IMR-90 (cell line): ENCODE results near the gene PLA2G2D. TPM values are rescaled to one million over a fixed set of nuclear protein-coding genes. Genes with fewer than 3 reads are reported as not detected.

Source experiments
- ATAC-seq: fragments of 200-7000 bp; cut with Tn5 transposase; 2 replicates; pipeline ENCODE4 v1.9.1; 2020; ENCODE audit warnings: low read depth, mild to moderate bottlenecking, moderate library complexity
- Bru-seq: library from RNA; stranded (reverse); fragments of 400-500 nt; gene quantifications from one replicate; lab custom pipeline; 2021; lab: Mats Ljungman, UMichigan
- BruChase-seq, 2 experiments: library from RNA; stranded (reverse); fragments of 400-500 nt; gene quantifications; one replicate each; lab custom pipeline; 2021; lab: Mats Ljungman, UMichigan
- BruUV-seq: library from RNA; stranded (reverse); fragments of 400-500 nt; replicated peaks from 2 replicates; lab custom pipeline; 2021; lab: Mats Ljungman, UMichigan
- CTCF ChIA-PET: fragments of 300-600 bp; formaldehyde crosslinking; extraction: SDS; loops from one replicate; lab custom pipeline; 2021; ENCODE audit warnings: antibody characterized with exemption; lab: Yijun Ruan, JAX
- POLR2A ChIA-PET: fragments of 300-600 bp; sonication (Branson Sonifier 250); formaldehyde crosslinking; loops from one replicate; lab custom pipeline; 2022; ENCODE audit warnings: antibody characterized with exemption; ENCODE audit not compliant: unreplicated experiment; lab: Charles Lee
- DNase-seq: peaks from one replicate; pipeline ENCODE4 v3.0.0; 2013
- H2AFZ ChIP-seq: replicated peaks from 2 replicates; pipeline ENCODE3; 2013; ENCODE audit warnings: low read length, mild to moderate bottlenecking; ENCODE audit not compliant: poor library complexity
- H2AK5ac ChIP-seq: 2 replicates; pipeline ENCODE4 v1.6.1; 2013; ENCODE audit warnings: low read depth, low read length, inconsistent platforms
- H2AK9ac ChIP-seq: replicated peaks from 2 replicates; pipeline ENCODE3; 2013; ENCODE audit warnings: mild to moderate bottlenecking, low read depth, low read length, moderate library complexity; ENCODE audit not compliant: poor library complexity
- H2BK120ac ChIP-seq: 2 replicates; pipeline ENCODE4 v1.6.1; 2013; ENCODE audit warnings: low read depth, low read length, inconsistent platforms
- H2BK15ac ChIP-seq: 3 replicates; pipeline ENCODE4 v1.6.1; 2013; ENCODE audit warnings: low read depth, low read length, inconsistent platforms
- H2BK20ac ChIP-seq: 2 replicates; pipeline ENCODE4 v1.6.1; 2013; ENCODE audit warnings: low read depth, mild to moderate bottlenecking, inconsistent platforms, low read length, moderate library complexity
- H2BK5ac ChIP-seq: 2 replicates; pipeline ENCODE4 v1.6.1; 2013; ENCODE audit warnings: mild to moderate bottlenecking, low read depth, low read length, inconsistent platforms; ENCODE audit not compliant: poor library complexity, severe bottlenecking
- H3K14ac ChIP-seq: replicated peaks from 2 replicates; pipeline ENCODE4 v1.6.1; 2013; ENCODE audit warnings: low read depth, low read length, inconsistent platforms
- H3K18ac ChIP-seq: 2 replicates; pipeline ENCODE4 v1.6.1; 2013; ENCODE audit warnings: low read depth, low read length, control low read depth
- H3K23ac ChIP-seq: 2 replicates; pipeline ENCODE4 v1.6.1; 2013; ENCODE audit warnings: low read depth, low read length, inconsistent platforms
- H3K27ac ChIP-seq: 2 replicates; pipeline ENCODE4 v1.5.1; 2013; ENCODE audit warnings: mild to moderate bottlenecking, control low read depth, low read length; ENCODE audit not compliant: insufficient read depth
- H3K27me3 ChIP-seq: 2 replicates; pipeline ENCODE4 v1.6.1; 2013; ENCODE audit warnings: low read length; ENCODE audit not compliant: control insufficient read depth, insufficient read depth
- H3K36me3 ChIP-seq: 2 replicates; pipeline ENCODE4 v1.6.1; 2013; ENCODE audit warnings: low read length, mixed read lengths; ENCODE audit not compliant: control insufficient read depth, insufficient read depth
- H3K4ac ChIP-seq: 2 replicates; pipeline ENCODE4 v1.6.1; 2013; ENCODE audit warnings: low read depth, low read length, inconsistent platforms
- H3K4me1 ChIP-seq: 2 replicates; pipeline ENCODE4 v1.6.1; 2013; ENCODE audit warnings: low read length, mixed read lengths; ENCODE audit not compliant: control insufficient read depth, insufficient read depth
- H3K4me2 ChIP-seq: 2 replicates; pipeline ENCODE4 v1.6.1; 2013; ENCODE audit warnings: low read depth, mild to moderate bottlenecking, control low read depth, low read length, moderate library complexity
- H3K4me3 ChIP-seq: 2 replicates; pipeline ENCODE4 v1.5.1; 2013; ENCODE audit warnings: low read depth, mild to moderate bottlenecking, control low read depth, low read length, moderate library complexity; ENCODE audit not compliant: insufficient read depth
- H3K56ac ChIP-seq: 2 replicates; pipeline ENCODE4 v1.6.1; 2013; ENCODE audit warnings: low read length, inconsistent platforms; ENCODE audit not compliant: insufficient read depth; ENCODE audit errors: extremely low read depth
- H3K79me1 ChIP-seq, 2 experiments: 2 replicates each; pipeline ENCODE4 v1.6.1; 2013; ENCODE audit warnings: low read length in 2 of 2, inconsistent platforms in 1 of 2, low read depth in 1 of 2
- H3K9ac ChIP-seq: 2 replicates; pipeline ENCODE4 v1.6.1; 2013; ENCODE audit warnings: low read depth, low read length, control low read depth
- H3K9me1 ChIP-seq: 2 replicates; pipeline ENCODE4 v1.6.1; 2013; ENCODE audit warnings: low read length, inconsistent platforms; ENCODE audit not compliant: insufficient read depth
- H3K9me3 ChIP-seq: 2 replicates; pipeline ENCODE4 v1.6.1; 2013; ENCODE audit warnings: low read length; ENCODE audit not compliant: control insufficient read depth, insufficient read depth
- H4K20me1 ChIP-seq: 2 replicates; pipeline ENCODE4 v1.6.1; 2013; ENCODE audit warnings: low read length, inconsistent platforms; ENCODE audit not compliant: insufficient read depth
- H4K5ac ChIP-seq: 2 replicates; pipeline ENCODE4 v1.6.1; 2013; ENCODE audit warnings: mild to moderate bottlenecking, low read depth, low read length, control low read depth
- H4K8ac ChIP-seq, 2 experiments: 2 replicates each; pipeline ENCODE4 v1.6.1; 2013; ENCODE audit warnings: low read depth in 2 of 2, low read length in 2 of 2, control low read depth in 1 of 2, inconsistent platforms in 1 of 2
- H4K91ac ChIP-seq: 2 replicates; pipeline ENCODE4 v1.6.1; 2013; ENCODE audit warnings: low read depth, low read length, inconsistent platforms; ENCODE audit not compliant: insufficient read depth
- CTCF ChIP-seq: conservative IDR thresholded peaks from 2 replicates; pipeline ENCODE4 v1.5.1; 2012; ENCODE audit warnings: mild to moderate bottlenecking, low read depth, low read length, improper control_type of control experiment
- FOS ChIP-seq: fragments of 150-350 bp; IDR thresholded peaks from 2 replicates; pipeline ENCODE4 v1.6.1; 2016; ENCODE audit warnings: low read depth, low read length
- MAZ ChIP-seq: IDR thresholded peaks from 2 replicates; pipeline ENCODE4 v1.6.1; 2012; ENCODE audit warnings: low read depth, mild to moderate bottlenecking, low read length, improper control_type of control experiment, moderate library complexity, borderline replicate concordance
- RAD21 ChIP-seq: IDR thresholded peaks from 2 replicates; pipeline ENCODE4 v1.6.1; 2012; ENCODE audit warnings: low read length, improper control_type of control experiment
- RFX5 ChIP-seq: IDR thresholded peaks from 2 replicates; pipeline ENCODE4 v1.8.0; 2012; ENCODE audit warnings: low read depth, mild to moderate bottlenecking, low read length, moderate library complexity
- USF2 ChIP-seq: fragments of 150-350 bp; IDR thresholded peaks from 2 replicates; pipeline ENCODE4 v1.6.1; 2017; ENCODE audit warnings: mild to moderate bottlenecking, antibody characterized with exemption, low read length, low read depth
- WGBS, 2 experiments: methylation state at CpG; one replicate each; pipeline versions ENCODE4 v1.1.5 to v1.1.7; 2013; ENCODE audit warnings: missing lambda C conversion rate in 2 of 2; ENCODE audit not compliant: insufficient read length in 1 of 2; ENCODE audit errors: extremely low coverage in 2 of 2; 5-methylcytosine and 5-hydroxymethylcytosine counted together
- dilution Hi-C: fragments of 300-500 bp; cut with HindIII; formaldehyde crosslinking; loops from one replicate; pipeline ENCODE4 v1.14.3; 2018; ENCODE audit warnings: low sequenced_read_pairs; ENCODE audit not compliant: unreplicated experiment
- in situ Hi-C: fragments of 300-500 bp; cut with MboI; formaldehyde crosslinking; loops from 3 replicates; pipeline ENCODE4 v1.14.3; 2019; ENCODE audit warnings: low sequenced_read_pairs, inconsistent platforms, mixed read lengths
- intact Hi-C: fragments of 100-400 bp; cut with micrococcal nuclease; formaldehyde crosslinking; loops from 2 replicates; pipeline ENCODE4 v1.10.0; 2022
- long read RNA-seq: library from polyadenylated mRNA; unstranded; transcript quantifications from one replicate; pipeline ENCODE4 v2.0.0, GENCODE V29; 2021; ENCODE audit not compliant: unreplicated experiment
- polyA plus RNA-seq, 3 experiments: library from polyadenylated mRNA; depleted of rRNA; stranded (reverse); fragments of >200 nt; gene quantifications; 2 replicates each; pipeline ENCODE4 v1.2.3, GENCODE V29; 2012; ENCODE audit warnings: low replicate concordance in 1 of 3
- total RNA-seq: library from RNA; depleted of rRNA; stranded (reverse); fragments of >200 nt; gene quantifications from 2 replicates; pipeline ENCODE4 v1.2.3, GENCODE V29; 2012; rRNA removed

Gene PLA2G2D
- not detected in 2 replicates for total RNA-seq
- polyA plus RNA-seq (2012; rRNA removed): not detected in 2 replicates
- not detected in 2 replicates for polyA plus RNA-seq (2012; cell fraction: cytosol; rRNA removed)
- not detected in 2 replicates for polyA plus RNA-seq (2012; cell fraction: nucleus; rRNA removed; ENCODE audit: low replicate concordance)
- Bru-seq, nascent RNA: not detected
- BruChase-seq, experiment 1, labeled RNA remaining after a 6-hour chase: not detected
- BruChase-seq, experiment 2, labeled RNA remaining after a 2-hour chase: not detected
- long read RNA-seq: 0 reads

- in situ Hi-C loops: no loop called here
- H3K27ac ChIP-seq: no peak within 1 kb of the TSS
- no peaks in the 10 kb centered on the region for H3K36me3 ChIP-seq
- H3K4me3 ChIP-seq: no peak within 1 kb of the TSS
- no peak within 1 kb of the TSS for H4K8ac ChIP-seq
- no peak within 1 kb of the TSS for H2BK20ac ChIP-seq
- H3K4ac ChIP-seq: no peak within 1 kb of the TSS
- BruUV-seq: no TSS peak
- no peak within 1 kb of the TSS for H4K5ac ChIP-seq
- H3K9ac ChIP-seq: no peak within 1 kb of the TSS
- CTCF ChIA-PET: no interaction called here
- no peaks in the 10 kb centered on the region for H3K9me3 ChIP-seq
- H3K56ac ChIP-seq: no peak within 1 kb of the TSS
- no peak within 1 kb of the TSS for H2AK9ac ChIP-seq
- POLR2A ChIA-PET: no interaction called here
- intact Hi-C loops: no loop called here
- no peaks in the 10 kb centered on the region for H3K4me1 ChIP-seq
- H2BK15ac ChIP-seq: no peak within 1 kb of the TSS
- H2BK120ac ChIP-seq: no peak within 1 kb of the TSS
- TF ChIP-seq RFX5 (no peak), USF2 (no peak), CTCF (no peak), RAD21 (no peak), FOS (no peak), MAZ (no peak)
- ATAC-seq: no peak
- WGBS, 2 experiments: no CpG with 5 or more reads among the region's 2 CpGs
- H3K23ac ChIP-seq: no peak within 1 kb of the TSS
- no peaks in the 10 kb centered on the region for H3K79me1 ChIP-seq
- no peak within 1 kb of the TSS for H3K4me2 ChIP-seq
- H3K27me3 ChIP-seq: peaks cover 30% of the 10 kb centered on the region
- H2AFZ ChIP-seq: no peak within 1 kb of the TSS
- no peak within 1 kb of the TSS for H4K91ac ChIP-seq
- no peak within 1 kb of the TSS for H3K18ac ChIP-seq
- dilution Hi-C loops: no loop called here
- no peak within 1 kb of the TSS for H2AK5ac ChIP-seq
- no peak within 1 kb of the TSS for H2BK5ac ChIP-seq
- no peak for DNase-seq
- no peaks in the 10 kb centered on the region for H3K9me1 ChIP-seq
- H3K14ac ChIP-seq: no peak within 1 kb of the TSS
- H4K20me1 ChIP-seq: no peaks in the 10 kb centered on the region
Measured at GRCh38 chr1:20119347-20119746, at the start of gene PLA2G2D. PLA2G2D (minus strand) TSS chr1:20119536; CDS start chr1:20119498, 38 bp downstream.
